ENCODE measurements around the gene LPAR1. TPM values are rescaled to one million over a fixed set of nuclear protein-coding genes. Genes with fewer than 3 reads are reported as not detected.

LPAR1 gene
- total RNA-seq, 1 donor from 2014 or later: 36.0 TPM

DNA sequence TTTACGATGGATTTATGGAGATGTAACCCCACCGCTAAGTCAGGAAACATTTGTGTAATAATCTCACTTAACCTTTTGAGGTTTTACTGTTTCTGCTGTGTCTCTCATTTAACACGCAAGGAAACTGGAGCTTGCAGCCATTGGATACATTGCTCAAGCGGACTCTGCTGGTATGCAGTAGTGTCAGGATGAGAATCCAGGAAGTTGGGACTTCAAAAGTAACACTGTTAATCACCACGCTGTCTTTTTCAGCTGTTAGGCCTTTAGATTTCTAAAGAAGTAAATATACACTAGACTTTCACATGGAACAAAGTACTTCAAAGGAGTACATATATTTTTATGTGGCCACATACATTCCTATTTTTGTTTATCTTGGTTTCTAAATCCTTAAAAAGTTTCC, 114.7 kb downstream of the LPAR1 start:
- no peak overlapping the region for H3K27ac ChIP-seq
- H3K4me3 Mint-ChIP-seq: no peak overlapping the region
- H3K4me1 Mint-ChIP-seq: no peaks in the 10 kb centered on the region
- TF ChIP-seq, protein P1, sequence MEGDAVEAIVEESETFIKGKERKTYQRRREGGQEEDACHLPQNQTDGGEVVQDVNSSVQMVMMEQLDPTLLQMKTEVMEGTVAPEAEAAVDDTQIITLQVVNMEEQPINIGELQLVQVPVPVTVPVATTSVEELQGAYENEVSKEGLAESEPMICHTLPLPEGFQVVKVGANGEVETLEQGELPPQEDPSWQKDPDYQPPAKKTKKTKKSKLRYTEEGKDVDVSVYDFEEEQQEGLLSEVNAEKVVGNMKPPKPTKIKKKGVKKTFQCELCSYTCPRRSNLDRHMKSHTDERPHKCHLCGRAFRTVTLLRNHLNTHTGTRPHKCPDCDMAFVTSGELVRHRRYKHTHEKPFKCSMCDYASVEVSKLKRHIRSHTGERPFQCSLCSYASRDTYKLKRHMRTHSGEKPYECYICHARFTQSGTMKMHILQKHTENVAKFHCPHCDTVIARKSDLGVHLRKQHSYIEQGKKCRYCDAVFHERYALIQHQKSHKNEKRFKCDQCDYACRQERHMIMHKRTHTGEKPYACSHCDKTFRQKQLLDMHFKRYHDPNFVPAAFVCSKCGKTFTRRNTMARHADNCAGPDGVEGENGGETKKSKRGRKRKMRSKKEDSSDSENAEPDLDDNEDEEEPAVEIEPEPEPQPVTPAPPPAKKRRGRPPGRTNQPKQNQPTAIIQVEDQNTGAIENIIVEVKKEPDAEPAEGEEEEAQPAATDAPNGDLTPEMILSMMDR (IDR thresholded peaks at IDR 0.05): no peak
- no peak for TF ChIP-seq EZH2phosphoT487 (IDR thresholded peaks at IDR 0.05)
- TF ChIP-seq EZH2 (IDR thresholded peaks at IDR 0.05): no peak
- H4K20me1 ChIP-seq (ENCODE audit: low read depth): no peaks in the 10 kb centered on the region
- no peak for DNase-seq (ENCODE audit: low spot score)
- H3K27ac Mint-ChIP-seq: no peak overlapping the region
- H3K27me3 Mint-ChIP-seq (ENCODE audit: insufficient read depth, low read depth): no peaks in the 10 kb centered on the region
- no peak overlapping the region for H3K4me2 ChIP-seq
- no peaks in the 10 kb centered on the region for H3K36me3 ChIP-seq
- no peaks in the 10 kb centered on the region for H3K4me1 ChIP-seq
- peaks cover 4% of the 10 kb centered on the region for H3K79me2 ChIP-seq (ENCODE audit: low read depth)
- no peaks in the 10 kb centered on the region for H3F3A ChIP-seq (ENCODE audit: low read depth)
- H3K9me3 ChIP-seq (ENCODE audit: low read depth): no peaks in the 10 kb centered on the region
- peaks cover 2% of the 10 kb centered on the region for H3K36me3 Mint-ChIP-seq
- H3K9ac ChIP-seq: no peak overlapping the region
- no peaks in the 10 kb centered on the region for H3K9me3 Mint-ChIP-seq
- H3K4me3 ChIP-seq: no peak overlapping the region
- no peak overlapping the region for H2AFZ ChIP-seq (replicated peaks)
- no peaks in the 10 kb centered on the region for H3K27me3 ChIP-seq

DNA sequence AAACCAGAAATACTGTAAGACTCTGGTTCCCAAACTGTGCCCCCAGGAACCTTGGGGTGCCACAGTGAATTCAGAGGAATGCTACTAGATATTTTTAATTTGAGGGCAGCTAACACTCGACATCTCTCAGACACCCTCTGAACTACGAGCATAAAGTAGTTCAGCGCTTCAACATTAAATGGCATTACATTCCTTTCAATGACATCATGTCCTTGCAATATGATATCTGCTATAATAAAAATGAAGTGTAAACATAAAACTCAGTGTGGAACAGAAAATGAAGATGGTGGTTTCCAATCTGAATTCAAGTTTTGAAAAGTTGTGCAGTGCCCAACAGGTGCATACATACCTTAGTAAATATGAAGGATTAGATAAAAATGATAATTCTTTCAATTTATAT, 116.1 kb downstream of the LPAR1 start:
- no peaks in the 10 kb centered on the region for H3K79me2 ChIP-seq (ENCODE audit: low read depth)
- H3K4me3 ChIP-seq: no peak overlapping the region
- no peak overlapping the region for H3K9ac ChIP-seq
- no peak overlapping the region for H2AFZ ChIP-seq (replicated peaks)
- no peaks in the 10 kb centered on the region for H4K20me1 ChIP-seq (ENCODE audit: low read depth)
- no peaks in the 10 kb centered on the region for H3F3A ChIP-seq (ENCODE audit: low read depth)
- TF ChIP-seq, protein P1 (IDR thresholded peaks at IDR 0.05): no peak
- TF ChIP-seq EZH2 (IDR thresholded peaks at IDR 0.05) (no peak), EZH2phosphoT487 (IDR thresholded peaks at IDR 0.05) (no peak)
- no peak overlapping the region for H3K4me3 Mint-ChIP-seq
- no peaks in the 10 kb centered on the region for H3K4me1 ChIP-seq
- H3K4me1 Mint-ChIP-seq: no peaks in the 10 kb centered on the region
- no peaks in the 10 kb centered on the region for H3K9me3 Mint-ChIP-seq
- peaks cover 2% of the 10 kb centered on the region for H3K36me3 Mint-ChIP-seq
- H3K9me3 ChIP-seq (ENCODE audit: low read depth): no peaks in the 10 kb centered on the region
- H3K27ac ChIP-seq: no peak overlapping the region
- no peaks in the 10 kb centered on the region for H3K36me3 ChIP-seq
- no peak overlapping the region for H3K4me2 ChIP-seq
- H3K27ac Mint-ChIP-seq: no peak overlapping the region
- no peaks in the 10 kb centered on the region for H3K27me3 Mint-ChIP-seq (ENCODE audit: insufficient read depth, low read depth)
- DNase-seq (ENCODE audit: low spot score): no peak
- no peaks in the 10 kb centered on the region for H3K27me3 ChIP-seq

DNA sequence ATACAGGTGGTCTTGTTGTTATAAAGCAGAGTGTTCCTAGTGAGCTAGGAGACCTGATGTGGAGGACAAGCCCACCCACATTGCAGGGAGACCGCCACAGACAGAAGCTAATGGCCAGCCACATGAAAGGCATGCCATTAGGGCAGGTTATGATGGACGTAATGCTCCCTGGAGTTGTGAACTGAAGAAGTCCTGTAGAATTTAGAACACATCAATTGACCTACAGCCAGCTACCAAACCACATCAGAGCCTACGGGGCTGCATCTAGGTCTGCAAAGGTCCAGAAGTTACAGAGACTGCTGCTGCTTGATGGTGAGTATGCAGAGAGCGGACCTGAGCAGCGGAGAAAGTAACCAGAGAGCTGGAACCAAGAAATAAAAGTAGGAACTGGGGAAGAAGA, 116.6 kb downstream of the LPAR1 start:
- Histone ChIP-seq H3K27me3 (no peaks in the 10 kb centered on the region), H3K36me3 (no peaks in the 10 kb centered on the region), H3K27ac (no peak overlapping the region), H3K9me3 (ENCODE audit: low read depth) (no peaks in the 10 kb centered on the region), H3F3A (ENCODE audit: low read depth) (no peaks in the 10 kb centered on the region), H3K4me2 (no peak overlapping the region), H3K4me3 (no peak overlapping the region), H3K4me1 (no peaks in the 10 kb centered on the region), H3K79me2 (ENCODE audit: low read depth) (no peaks in the 10 kb centered on the region), H2AFZ (replicated peaks) (no peak overlapping the region), H3K9ac (no peak overlapping the region), H4K20me1 (ENCODE audit: low read depth) (no peaks in the 10 kb centered on the region)
- Mint-ChIP-seq H3K27ac (no peak overlapping the region), H3K27me3 (ENCODE audit: insufficient read depth, low read depth) (no peaks in the 10 kb centered on the region), H3K36me3 (peaks cover 2% of the 10 kb centered on the region), H3K9me3 (no peaks in the 10 kb centered on the region), H3K4me3 (no peak overlapping the region), H3K4me1 (no peaks in the 10 kb centered on the region)
- TF ChIP-seq EZH2 (IDR thresholded peaks at IDR 0.05) (no peak), EZH2phosphoT487 (IDR thresholded peaks at IDR 0.05) (no peak)
- TF ChIP-seq, protein P1 (IDR thresholded peaks at IDR 0.05): no peak
- DNase-seq (ENCODE audit: low spot score): no peak
